ENCODE data around the gene MIAT.
"Not testable (repeated sequence)": the region's sequence is repeated elsewhere in the genome, so short reads cannot be mapped to it uniquely, and the experiment has no call there.

Gene MIAT

GRCh38 chr22:26656891-26657851, at the start of gene MIAT:
Gene MIAT, plus strand, starts transcription at chr22:26657588.
- Histone ChIP-seq H3K36me3 (ENCODE audit: control insufficient read depth, insufficient read depth, low read length) (peaks cover 16% of the 10 kb centered on the region), H3K4me1 (ENCODE audit: control insufficient read depth, insufficient read depth, low read length) (peaks cover 23% of the 10 kb centered on the region), H3K4me3 (ENCODE audit: low read depth, low read length) (peak within 1 kb of the TSS; percentile 87), H3K9me3 (ENCODE audit: control insufficient read depth, insufficient read depth, low read length) (no peaks in the 10 kb centered on the region), H3K27me3 (ENCODE audit: control insufficient read depth, insufficient read depth, low read length) (peaks cover 9% of the 10 kb centered on the region), H3K27ac (ENCODE audit: low read depth, low read length) (peak within 1 kb of the TSS; percentile 90), H3K9ac (ENCODE audit: low read depth, low read length) (peak within 1 kb of the TSS; percentile 84)

DNA sequence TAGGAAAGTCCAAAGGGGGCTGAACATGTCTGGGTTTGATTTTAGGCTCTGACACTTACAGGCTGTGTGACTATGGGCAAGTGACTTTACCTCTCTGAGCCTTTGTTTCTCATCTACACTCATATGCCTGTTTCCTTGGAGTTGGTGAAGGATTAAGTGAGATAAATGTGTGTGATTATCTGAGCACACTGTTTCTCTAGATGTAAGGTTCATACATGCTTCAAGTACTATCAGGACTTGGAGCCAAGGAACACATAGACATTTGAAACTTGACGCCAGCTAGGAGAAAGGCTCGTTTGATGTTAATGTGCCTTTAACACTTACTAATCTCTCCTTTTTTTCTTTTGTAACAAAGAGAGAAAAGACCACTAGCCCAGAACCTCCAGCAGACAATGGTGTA, 49.3 kb upstream of the MIAT start:
- Histone ChIP-seq H3K27me3 (ENCODE audit: control insufficient read depth, insufficient read depth, low read length) (peaks cover 15% of the 10 kb centered on the region), H3K4me1 (ENCODE audit: control insufficient read depth, insufficient read depth, low read length) (peaks cover 37% of the 10 kb centered on the region), H3K9ac (ENCODE audit: low read depth, low read length) (no peak overlapping the region), H3K9me3 (ENCODE audit: control insufficient read depth, insufficient read depth, low read length) (no peaks in the 10 kb centered on the region), H3K36me3 (ENCODE audit: control insufficient read depth, insufficient read depth, low read length) (no peaks in the 10 kb centered on the region), H3K27ac (ENCODE audit: low read depth, low read length) (peak overlapping the region; percentile 67), H3K4me3 (ENCODE audit: low read depth, low read length) (peak overlapping the region; percentile 27; the same call in 1 of the 2 replicates)

GRCh38 chr22:26609287-26609686, 48.1 kb upstream of the MIAT start:
- Histone ChIP-seq H3K27ac (ENCODE audit: low read depth, low read length) (no peak overlapping the region), H3K9ac (ENCODE audit: low read depth, low read length) (no peak overlapping the region), H3K9me3 (ENCODE audit: control insufficient read depth, insufficient read depth, low read length) (no peaks in the 10 kb centered on the region)

GRCh38 chr22:26610072-26610958, 47.1 kb upstream of the MIAT start:
- H3K4me3 ChIP-seq (ENCODE audit: low read depth, low read length): no peak overlapping the region
- no peaks in the 10 kb centered on the region for H3K36me3 ChIP-seq (ENCODE audit: control insufficient read depth, insufficient read depth, low read length)
- no peaks in the 10 kb centered on the region for H3K9me3 ChIP-seq (ENCODE audit: control insufficient read depth, insufficient read depth, low read length)
- no peak overlapping the region for H3K27ac ChIP-seq (ENCODE audit: low read depth, low read length)
- H3K9ac ChIP-seq (ENCODE audit: low read depth, low read length): no peak overlapping the region
- H3K4me1 ChIP-seq (ENCODE audit: control insufficient read depth, insufficient read depth, low read length): peaks cover 51% of the 10 kb centered on the region
- peaks cover 27% of the 10 kb centered on the region for H3K27me3 ChIP-seq (ENCODE audit: control insufficient read depth, insufficient read depth, low read length)

More at GRCh38 chr22:26609287-26609686, 48.1 kb upstream of the MIAT start:
- H3K4me1 ChIP-seq (ENCODE audit: control insufficient read depth, insufficient read depth, low read length): peaks cover 41% of the 10 kb centered on the region
- H3K27me3 ChIP-seq (ENCODE audit: control insufficient read depth, insufficient read depth, low read length): peaks cover 17% of the 10 kb centered on the region
- H3K36me3 ChIP-seq (ENCODE audit: control insufficient read depth, insufficient read depth, low read length): no peaks in the 10 kb centered on the region
- H3K4me3 ChIP-seq (ENCODE audit: low read depth, low read length): no peak overlapping the region

GRCh38 chr22:26610996-26611395, 46.4 kb upstream of the MIAT start:
- Histone ChIP-seq H3K4me3 (ENCODE audit: low read depth, low read length) (no peak overlapping the region), H3K9ac (ENCODE audit: low read depth, low read length) (no peak overlapping the region), H3K9me3 (ENCODE audit: control insufficient read depth, insufficient read depth, low read length) (no peaks in the 10 kb centered on the region), H3K4me1 (ENCODE audit: control insufficient read depth, insufficient read depth, low read length) (peaks cover 55% of the 10 kb centered on the region), H3K27ac (ENCODE audit: low read depth, low read length) (no peak overlapping the region), H3K27me3 (ENCODE audit: control insufficient read depth, insufficient read depth, low read length) (peaks cover 32% of the 10 kb centered on the region), H3K36me3 (ENCODE audit: control insufficient read depth, insufficient read depth, low read length) (no peaks in the 10 kb centered on the region)

DNA sequence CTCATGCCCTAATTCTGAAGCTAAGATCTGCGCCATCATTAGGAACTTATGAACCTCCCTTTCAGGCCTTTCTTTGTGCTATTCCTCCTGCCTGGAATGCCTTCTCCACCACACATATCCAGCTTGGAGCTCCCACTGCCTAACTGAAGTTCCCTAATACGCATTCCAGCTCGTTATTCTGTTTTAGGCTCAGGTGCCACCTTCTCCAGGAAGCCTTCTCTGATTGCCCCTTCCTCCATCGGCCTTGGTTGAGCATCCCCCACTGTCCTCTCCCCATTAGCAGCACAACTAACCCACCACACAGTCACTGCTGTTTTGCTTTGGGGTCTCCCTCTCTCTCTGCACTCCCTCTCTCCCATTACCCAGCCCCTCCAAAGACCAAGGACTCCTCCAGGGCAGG, 44.7 kb upstream of the MIAT start:
- H3K4me1 ChIP-seq (ENCODE audit: control insufficient read depth, insufficient read depth, low read length): peaks cover 68% of the 10 kb centered on the region
- H3K27ac ChIP-seq (ENCODE audit: low read depth, low read length): no peak overlapping the region
- H3K4me3 ChIP-seq (ENCODE audit: low read depth, low read length): no peak overlapping the region
- H3K9me3 ChIP-seq (ENCODE audit: control insufficient read depth, insufficient read depth, low read length): no peaks in the 10 kb centered on the region
- H3K27me3 ChIP-seq (ENCODE audit: control insufficient read depth, insufficient read depth, low read length): peaks cover 34% of the 10 kb centered on the region
- H3K36me3 ChIP-seq (ENCODE audit: control insufficient read depth, insufficient read depth, low read length): no peaks in the 10 kb centered on the region
- no peak overlapping the region for H3K9ac ChIP-seq (ENCODE audit: low read depth, low read length)

GRCh38 chr22:26613753-26614152, 43.6 kb upstream of the MIAT start:
- H3K27me3 ChIP-seq (ENCODE audit: control insufficient read depth, insufficient read depth, low read length): peaks cover 34% of the 10 kb centered on the region
- peaks cover 61% of the 10 kb centered on the region for H3K4me1 ChIP-seq (ENCODE audit: control insufficient read depth, insufficient read depth, low read length)
- H3K27ac ChIP-seq (ENCODE audit: low read depth, low read length): peak overlapping the region; percentile 82
- not testable (repeated sequence) for H3K9me3 ChIP-seq (ENCODE audit: control insufficient read depth, insufficient read depth, low read length); H3K36me3 ChIP-seq (ENCODE audit: control insufficient read depth, insufficient read depth, low read length); H3K9ac ChIP-seq (ENCODE audit: low read depth, low read length)
- H3K4me3 ChIP-seq (ENCODE audit: low read depth, low read length): peak overlapping the region; percentile 18; the same call in 1 of the 2 replicates

DNA sequence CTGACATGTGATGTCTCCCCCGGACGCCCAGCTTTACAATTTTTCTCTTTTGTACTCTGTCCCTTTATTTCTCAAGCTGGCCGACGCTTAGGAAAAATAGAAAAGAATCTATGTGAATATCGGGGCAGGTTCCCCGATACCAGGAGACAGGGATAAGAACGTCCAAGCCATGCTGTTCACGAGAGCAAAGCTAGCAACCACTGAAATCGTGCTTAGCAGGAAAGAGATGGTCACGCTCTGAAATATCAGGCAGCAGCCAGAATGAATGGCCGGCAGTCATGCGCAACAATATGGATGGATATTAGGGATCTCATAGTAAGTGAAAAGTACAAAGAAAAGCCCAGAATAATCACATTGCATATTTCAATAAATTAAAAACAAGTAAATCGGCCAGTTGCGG, 43.1 kb upstream of the MIAT start:
- no peaks in the 10 kb centered on the region for H3K36me3 ChIP-seq (ENCODE audit: control insufficient read depth, insufficient read depth, low read length)
- H3K9me3 ChIP-seq (ENCODE audit: control insufficient read depth, insufficient read depth, low read length): no peaks in the 10 kb centered on the region
- H3K4me3 ChIP-seq (ENCODE audit: low read depth, low read length): peak overlapping the region; percentile 41
- no peak overlapping the region for H3K9ac ChIP-seq (ENCODE audit: low read depth, low read length)
- peaks cover 34% of the 10 kb centered on the region for H3K27me3 ChIP-seq (ENCODE audit: control insufficient read depth, insufficient read depth, low read length)
- H3K27ac ChIP-seq (ENCODE audit: low read depth, low read length): peak overlapping the region; percentile 82
- H3K4me1 ChIP-seq (ENCODE audit: control insufficient read depth, insufficient read depth, low read length): peaks cover 56% of the 10 kb centered on the region

GRCh38 chr22:26615149-26615548, 42.2 kb upstream of the MIAT start:
- H3K4me1 ChIP-seq (ENCODE audit: control insufficient read depth, insufficient read depth, low read length): peaks cover 52% of the 10 kb centered on the region
- H3K36me3 ChIP-seq (ENCODE audit: control insufficient read depth, insufficient read depth, low read length): no peaks in the 10 kb centered on the region
- no peak overlapping the region for H3K9ac ChIP-seq (ENCODE audit: low read depth, low read length)
- H3K4me3 ChIP-seq (ENCODE audit: low read depth, low read length): no peak overlapping the region
- no peak overlapping the region for H3K27ac ChIP-seq (ENCODE audit: low read depth, low read length)
- H3K27me3 ChIP-seq (ENCODE audit: control insufficient read depth, insufficient read depth, low read length): peaks cover 34% of the 10 kb centered on the region
- no peaks in the 10 kb centered on the region for H3K9me3 ChIP-seq (ENCODE audit: control insufficient read depth, insufficient read depth, low read length)

DNA sequence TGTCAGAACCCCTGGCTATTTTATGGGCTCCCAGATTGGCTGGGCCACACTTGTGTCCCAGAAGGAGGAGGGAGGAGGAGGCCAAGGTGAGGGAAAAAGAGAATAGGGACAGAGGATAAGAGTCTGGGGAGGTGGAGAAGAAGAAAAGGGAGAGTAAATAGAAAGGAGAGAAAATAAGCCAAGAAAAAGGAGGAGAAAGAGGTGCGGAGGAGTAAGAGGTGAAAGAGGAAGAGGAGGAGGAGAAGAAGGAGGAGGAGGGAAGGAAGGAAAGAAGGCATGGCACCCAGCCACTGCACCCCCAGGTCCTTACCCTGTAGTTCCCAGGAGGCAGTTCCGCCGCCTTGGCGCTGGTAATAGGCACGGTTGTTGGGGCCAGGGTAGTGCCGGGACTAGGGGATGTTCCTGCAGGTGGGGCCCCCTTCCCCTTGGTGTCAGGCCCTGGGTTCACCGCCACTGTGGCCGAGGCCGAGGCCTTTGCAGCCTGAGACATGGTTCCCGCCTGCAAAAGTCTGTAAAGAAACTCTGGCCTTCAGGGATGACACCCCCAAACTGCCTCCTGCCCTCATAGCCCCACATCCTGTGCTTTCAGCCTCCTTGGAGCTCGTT, 41.5 kb upstream of the MIAT start:
- Histone ChIP-seq H3K27ac (ENCODE audit: low read depth, low read length) (peak overlapping the region; percentile 60), H3K27me3 (ENCODE audit: control insufficient read depth, insufficient read depth, low read length) (peaks cover 34% of the 10 kb centered on the region), H3K36me3 (ENCODE audit: control insufficient read depth, insufficient read depth, low read length) (no peaks in the 10 kb centered on the region), H3K4me3 (ENCODE audit: low read depth, low read length) (no peak overlapping the region), H3K4me1 (ENCODE audit: control insufficient read depth, insufficient read depth, low read length) (peaks cover 52% of the 10 kb centered on the region), H3K9ac (ENCODE audit: low read depth, low read length) (no peak overlapping the region), H3K9me3 (ENCODE audit: control insufficient read depth, insufficient read depth, low read length) (no peaks in the 10 kb centered on the region)
